Activated CD8-positive, alpha-beta memory T cell treated with anti-CD3 and anti-CD28 coated beads, Interleukin-2, amount 50 U/mL, for 1 hour (primary cell): ENCODE data around the gene MMUT.
"Not testable (repeated sequence)": the region's sequence is repeated elsewhere in the genome, so short reads cannot be mapped to it uniquely, and the experiment has no call there.

Source experiments
- DNase-seq: peaks from one replicate; pipeline ENCODE4 v3.0.0-alpha.2; 2020; ENCODE audit errors: extremely low read depth

Gene MMUT

GRCh38 chr6:49462927-49463611 is at the start of gene MMUT, which contains the start of gene CENPQ:
Gene MMUT, minus strand, starts transcription at chr6:49463253. Its CDS starts 3,787 bp downstream, at chr6:49459466.
Gene CENPQ, plus strand, starts transcription at chr6:49463370. Its CDS starts 6,807 bp downstream, at chr6:49470177.
- DNase-seq, result peak; percentile 72

GRCh38 chr6:49509342-49509741 is 46.3 kb upstream of the MMUT start:
- no peak for DNase-seq

GRCh38 chr6:49506569-49507111 is 43.6 kb upstream of the MMUT start:
- DNase-seq, result no peak

- no peak for DNase-seq
Measured at GRCh38 chr6:49504666-49505065, 41.6 kb upstream of the MMUT start.

DNA sequence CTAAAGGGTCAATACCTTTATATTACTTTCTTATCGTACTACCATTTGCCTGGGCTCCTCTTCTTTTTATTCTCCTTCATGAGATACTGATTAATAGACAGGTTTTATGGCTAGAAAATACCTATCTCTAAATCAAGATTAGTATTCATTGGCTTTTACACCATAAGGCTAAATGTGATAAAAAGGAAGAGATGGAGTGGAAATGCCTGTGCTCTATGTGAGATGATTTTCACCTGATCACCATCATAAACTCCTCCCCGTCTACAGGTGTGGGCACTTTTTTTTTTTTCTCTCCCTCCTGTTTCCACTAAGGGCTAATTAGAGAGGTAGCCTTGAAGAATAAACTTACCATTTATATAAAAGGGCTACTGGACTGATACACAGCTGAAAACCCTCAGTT is 36.6 kb upstream of the MMUT start, which contains the start of gene GLYATL3:
GLYATL3 (plus strand) TSS at position 301 of the 400 bp plus-strand sequence. CDS start 12,068 bp downstream, outside the sequence.
- DNase-seq, result no peak

- no peak for DNase-seq
Measured at GRCh38 chr6:49499126-49499525, 36.1 kb upstream of the MMUT start.

GRCh38 chr6:49497304-49497703 is 34.3 kb upstream of the MMUT start:
- DNase-seq, result no peak

GRCh38 chr6:49490633-49491032 is 27.6 kb upstream of the MMUT start:
- no peak for DNase-seq

GRCh38 chr6:49483380-49483779 is 20.3 kb upstream of the MMUT start:
- not testable (repeated sequence) for DNase-seq

GRCh38 chr6:49481846-49482245 is 18.8 kb upstream of the MMUT start:
- not testable (repeated sequence) for DNase-seq

GRCh38 chr6:49479308-49479970 is 16.4 kb upstream of the MMUT start:
- DNase-seq, result no peak

DNA sequence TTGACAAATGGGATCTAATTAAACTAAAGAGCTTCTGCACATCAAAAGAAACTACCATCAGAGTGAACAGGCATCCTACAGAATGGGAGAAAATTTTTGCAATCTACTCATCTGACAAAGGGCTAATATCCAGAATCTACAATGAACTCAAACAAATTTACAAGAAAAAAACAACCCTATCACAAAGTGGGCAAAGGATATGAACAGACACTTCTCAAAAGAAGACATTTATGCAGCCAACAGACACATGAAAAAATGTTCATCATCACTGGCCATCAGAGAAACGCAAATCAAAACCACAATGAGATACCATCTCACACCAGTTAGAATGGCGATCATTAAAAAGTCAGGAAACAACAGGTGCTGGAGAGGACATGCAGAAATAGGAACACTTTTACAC is 13.5 kb upstream of the MMUT start:
- not testable (repeated sequence) for DNase-seq

- DNase-seq, result no peak
Measured at GRCh38 chr6:49468042-49468441, 5.0 kb upstream of the MMUT start.

GRCh38 chr6:49464691-49465090 is 1.6 kb upstream of the MMUT start:
- no peak for DNase-seq

- DNase-seq, result no peak
Measured at GRCh38 chr6:49463612-49463967, 537 bp upstream of the MMUT start.

GRCh38 chr6:49462599-49462926 is 490 bp downstream of the MMUT start:
- no peak for DNase-seq

DNA sequence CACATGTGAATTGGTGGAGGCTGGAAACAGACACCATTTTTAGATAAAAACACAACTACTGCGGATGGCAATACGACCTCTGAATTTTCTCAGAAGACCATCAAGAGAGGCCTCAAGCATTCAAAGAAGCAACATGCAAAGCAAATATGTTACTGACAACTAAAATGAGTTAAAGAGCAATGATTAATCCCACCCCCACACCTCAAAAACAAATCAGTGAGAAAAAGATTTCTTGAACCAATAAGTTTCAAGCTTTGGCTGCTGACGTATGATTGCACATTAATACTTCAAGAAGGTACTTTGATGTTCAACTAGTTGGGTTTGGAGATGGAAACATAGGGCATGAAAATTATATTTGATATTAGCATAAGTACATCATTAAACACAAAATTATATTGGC is 982 bp downstream of the MMUT start:
- no peak for DNase-seq

- no peak for DNase-seq
Measured at GRCh38 chr6:49457771-49458170, 5.3 kb downstream of the MMUT start.

DNA sequence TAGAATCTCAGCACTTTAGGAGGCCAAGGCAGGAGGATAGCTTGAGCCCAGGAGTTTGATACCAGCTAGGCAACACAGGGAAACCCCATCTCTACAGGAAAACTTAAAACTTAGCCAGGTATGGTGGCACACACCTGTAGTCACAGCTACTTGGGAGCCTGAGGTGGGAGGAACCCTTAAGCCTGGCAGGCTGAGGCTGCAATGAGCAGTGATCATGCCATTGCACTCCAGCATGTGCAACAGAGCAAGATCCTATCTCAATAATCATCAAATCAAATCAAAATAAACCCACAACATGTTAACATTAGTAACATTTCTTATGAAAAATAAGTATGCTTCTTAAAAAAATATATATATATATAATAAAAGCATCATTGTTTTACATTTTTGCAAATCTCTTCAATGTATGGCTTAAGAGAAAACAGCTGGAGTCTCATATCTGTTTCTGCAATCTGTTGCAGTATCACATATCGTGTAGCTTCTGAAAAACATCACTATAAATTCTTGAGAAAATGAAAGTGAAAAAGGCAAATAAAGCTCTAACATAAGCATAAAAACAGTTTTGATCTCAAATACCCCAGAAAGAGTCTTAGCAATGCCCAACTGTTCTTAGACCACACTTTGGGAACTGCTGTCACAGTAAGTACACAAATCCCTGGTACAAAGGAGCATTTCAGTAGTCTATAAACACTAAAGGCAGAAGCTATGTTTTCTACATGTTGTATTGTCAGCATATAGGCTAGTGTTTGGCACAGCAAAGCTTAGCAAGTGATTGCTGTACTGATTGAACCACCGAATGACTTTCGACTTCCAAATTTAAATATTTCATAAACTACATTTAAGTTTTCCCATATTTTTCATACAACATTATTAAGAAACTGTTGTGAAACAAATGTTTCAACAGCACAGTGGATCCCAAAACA is 8.0 kb downstream of the MMUT start:
- DNase-seq, result no peak

DNA sequence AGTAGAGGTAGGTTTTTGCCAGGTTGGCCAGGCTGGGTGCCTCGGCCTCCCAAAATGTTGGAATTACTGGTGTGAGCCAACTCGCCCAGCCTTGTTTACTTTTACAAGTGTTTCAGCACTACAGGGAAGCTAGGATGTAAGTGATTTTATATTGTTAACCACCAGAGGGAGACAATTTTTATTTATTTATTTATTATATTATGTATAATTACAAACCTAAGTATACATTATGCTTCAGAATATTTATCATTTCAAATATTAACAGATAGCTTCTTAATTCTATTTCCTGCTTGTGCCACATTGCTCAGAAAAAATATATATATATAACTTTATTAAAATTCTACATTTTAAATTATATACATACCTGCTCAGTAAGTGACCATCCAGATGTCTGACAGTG is 9.8 kb downstream of the MMUT start:
- no peak for DNase-seq

- DNase-seq, result no peak
Measured at GRCh38 chr6:49430866-49431265, 32.2 kb downstream of the MMUT start.

DNA sequence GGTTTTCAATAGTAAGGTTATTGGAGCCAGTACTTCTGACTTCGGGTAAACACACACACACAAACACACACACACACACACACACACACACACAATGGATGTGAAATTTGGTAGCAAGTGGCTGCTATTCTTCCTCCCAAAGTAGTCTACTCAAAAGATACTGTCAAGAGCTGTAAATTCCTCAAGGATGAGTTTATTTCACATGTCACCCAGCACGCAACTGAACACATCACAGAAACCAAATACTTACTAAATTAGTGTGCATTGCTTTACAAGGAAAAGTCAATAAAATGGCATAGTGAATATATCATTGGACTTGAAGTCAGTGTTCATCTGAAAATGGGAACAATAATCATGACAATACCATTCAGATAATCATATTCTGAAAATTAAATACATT is 32.9 kb downstream of the MMUT start:
- no peak for DNase-seq
